Skeletal muscle tissue (tissue), 2 donors: ENCODE measurements around the gene NXPE1. TPM values are rescaled to one million over a fixed set of nuclear protein-coding genes. Genes with fewer than 3 reads are reported as not detected.

Experiments
- small RNA-seq: library from RNA; depleted of rRNA; stranded (forward); fragments of <200 nt; gene quantifications from one replicate; pipeline ENCODE3, GENCODE V24; 2014
- total RNA-seq: library from RNA; depleted of rRNA; stranded (reverse); fragments of >200 nt; gene quantifications from one replicate; pipeline ENCODE4 v1.2.3, GENCODE V29; 2014

Gene NXPE1
- total RNA-seq, 1 donor from 2014 or later = not detected

Small RNA genes within 50 kb of the gene (small RNA-seq; reads per million reads assigned to genes)
- not detected for gene RF01210

Other genes with a start within 250 kb of the NXPE1 start
- gene C11orf71, start 159.4 kb downstream of the NXPE1 start, total RNA-seq = 8.4 TPM
- gene RBM7, start 159.2 kb downstream of the NXPE1 start, total RNA-seq = 19.3 TPM
- gene REXO2, start 120.4 kb downstream of the NXPE1 start, total RNA-seq = 42.8 TPM
- not detected for gene NXPE4, start 35.9 kb upstream of the NXPE1 start, total RNA-seq
- gene NXPE2, start 118.6 kb upstream of the NXPE1 start, total RNA-seq = 0.52 TPM